ENCODE results near the gene ZNF830.

Gene ZNF830

GRCh38 chr17:35003778-35004177, 42.4 kb downstream of the ZNF830 start:
- TF ChIP-seq ISL1 (CRISPR knock-in tag; IDR thresholded peaks at IDR 0.05): no peak
- no peak for ATAC-seq

- ATAC-seq: no peak
- TF ChIP-seq, protein P1, sequence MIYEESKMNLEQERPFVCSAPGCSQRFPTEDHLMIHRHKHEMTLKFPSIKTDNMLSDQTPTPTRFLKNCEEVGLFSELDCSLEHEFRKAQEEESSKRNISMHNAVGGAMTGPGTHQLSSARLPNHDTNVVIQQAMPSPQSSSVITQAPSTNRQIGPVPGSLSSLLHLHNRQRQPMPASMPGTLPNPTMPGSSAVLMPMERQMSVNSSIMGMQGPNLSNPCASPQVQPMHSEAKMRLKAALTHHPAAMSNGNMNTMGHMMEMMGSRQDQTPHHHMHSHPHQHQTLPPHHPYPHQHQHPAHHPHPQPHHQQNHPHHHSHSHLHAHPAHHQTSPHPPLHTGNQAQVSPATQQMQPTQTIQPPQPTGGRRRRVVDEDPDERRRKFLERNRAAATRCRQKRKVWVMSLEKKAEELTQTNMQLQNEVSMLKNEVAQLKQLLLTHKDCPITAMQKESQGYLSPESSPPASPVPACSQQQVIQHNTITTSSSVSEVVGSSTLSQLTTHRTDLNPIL (CRISPR knock-in tag; IDR thresholded peaks at IDR 0.05; ENCODE audit: low read depth): no peak
- no peak for TF ChIP-seq GLIS3 (CRISPR knock-in tag; IDR thresholded peaks at IDR 0.05)
- TF ChIP-seq BACH2 (CRISPR knock-in tag; IDR thresholded peaks at IDR 0.05; ENCODE audit: borderline replicate concordance): no peak
- no peak for TF ChIP-seq SNAI2 (CRISPR knock-in tag; IDR thresholded peaks at IDR 0.05)
- TF ChIP-seq OSR1 (CRISPR knock-in tag; IDR thresholded peaks at IDR 0.05): no peak
- no peak for TF ChIP-seq TSHZ2 (CRISPR knock-in tag; IDR thresholded peaks at IDR 0.05)
These were observed 45.0 kb downstream of the ZNF830 start for GRCh38 chr17:35006345-35006744.

GRCh38 chr17:35006961-35007360, 45.6 kb downstream of the ZNF830 start:
- no peak for ATAC-seq

DNA sequence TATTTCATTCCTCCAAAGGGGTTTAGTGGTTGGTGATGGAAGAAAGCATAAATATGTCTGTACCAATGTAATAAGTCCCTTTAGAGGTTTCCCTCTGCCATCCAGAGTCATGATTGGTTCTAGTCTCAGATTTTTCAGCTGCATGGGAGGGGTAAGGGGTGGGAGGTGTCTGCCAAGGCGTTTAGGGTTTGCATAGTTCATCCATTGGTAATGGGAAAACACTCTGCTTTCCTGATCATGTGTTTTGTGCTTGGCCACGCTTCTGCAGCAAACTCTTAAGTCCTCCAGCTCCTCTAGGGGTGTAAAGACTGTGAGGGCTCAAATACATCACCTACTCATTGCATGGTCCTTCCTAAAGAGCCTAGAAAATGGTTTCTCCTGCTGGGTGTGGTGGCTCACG, 48.8 kb downstream of the ZNF830 start:
- no peak for ATAC-seq
- TF ChIP-seq, protein P2, sequence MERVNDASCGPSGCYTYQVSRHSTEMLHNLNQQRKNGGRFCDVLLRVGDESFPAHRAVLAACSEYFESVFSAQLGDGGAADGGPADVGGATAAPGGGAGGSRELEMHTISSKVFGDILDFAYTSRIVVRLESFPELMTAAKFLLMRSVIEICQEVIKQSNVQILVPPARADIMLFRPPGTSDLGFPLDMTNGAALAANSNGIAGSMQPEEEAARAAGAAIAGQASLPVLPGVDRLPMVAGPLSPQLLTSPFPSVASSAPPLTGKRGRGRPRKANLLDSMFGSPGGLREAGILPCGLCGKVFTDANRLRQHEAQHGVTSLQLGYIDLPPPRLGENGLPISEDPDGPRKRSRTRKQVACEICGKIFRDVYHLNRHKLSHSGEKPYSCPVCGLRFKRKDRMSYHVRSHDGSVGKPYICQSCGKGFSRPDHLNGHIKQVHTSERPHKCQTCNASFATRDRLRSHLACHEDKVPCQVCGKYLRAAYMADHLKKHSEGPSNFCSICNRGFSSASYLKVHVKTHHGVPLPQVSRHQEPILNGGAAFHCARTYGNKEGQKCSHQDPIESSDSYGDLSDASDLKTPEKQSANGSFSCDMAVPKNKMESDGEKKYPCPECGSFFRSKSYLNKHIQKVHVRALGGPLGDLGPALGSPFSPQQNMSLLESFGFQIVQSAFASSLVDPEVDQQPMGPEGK (CRISPR knock-in tag; IDR thresholded peaks at IDR 0.05; ENCODE audit: borderline replicate concordance): no peak
- TF ChIP-seq OSR1 (CRISPR knock-in tag; IDR thresholded peaks at IDR 0.05) (no peak), TCF4 (CRISPR knock-in tag; IDR thresholded peaks at IDR 0.05; ENCODE audit: borderline replicate concordance) (no peak), ZC3H10 (CRISPR knock-in tag; IDR thresholded peaks at IDR 0.05) (no peak), ARNTL (CRISPR knock-in tag; IDR thresholded peaks at IDR 0.05; ENCODE audit: borderline replicate concordance, low read depth) (no peak), BACH2 (CRISPR knock-in tag; IDR thresholded peaks at IDR 0.05; ENCODE audit: borderline replicate concordance) (no peak), CSRNP3 (CRISPR knock-in tag; IDR thresholded peaks at IDR 0.05) (no peak), ZFP3 (CRISPR knock-in tag; IDR thresholded peaks at IDR 0.05) (no peak), TOX (CRISPR knock-in tag; IDR thresholded peaks at IDR 0.05; ENCODE audit: borderline replicate concordance) (no peak)
- TF ChIP-seq, protein P3, sequence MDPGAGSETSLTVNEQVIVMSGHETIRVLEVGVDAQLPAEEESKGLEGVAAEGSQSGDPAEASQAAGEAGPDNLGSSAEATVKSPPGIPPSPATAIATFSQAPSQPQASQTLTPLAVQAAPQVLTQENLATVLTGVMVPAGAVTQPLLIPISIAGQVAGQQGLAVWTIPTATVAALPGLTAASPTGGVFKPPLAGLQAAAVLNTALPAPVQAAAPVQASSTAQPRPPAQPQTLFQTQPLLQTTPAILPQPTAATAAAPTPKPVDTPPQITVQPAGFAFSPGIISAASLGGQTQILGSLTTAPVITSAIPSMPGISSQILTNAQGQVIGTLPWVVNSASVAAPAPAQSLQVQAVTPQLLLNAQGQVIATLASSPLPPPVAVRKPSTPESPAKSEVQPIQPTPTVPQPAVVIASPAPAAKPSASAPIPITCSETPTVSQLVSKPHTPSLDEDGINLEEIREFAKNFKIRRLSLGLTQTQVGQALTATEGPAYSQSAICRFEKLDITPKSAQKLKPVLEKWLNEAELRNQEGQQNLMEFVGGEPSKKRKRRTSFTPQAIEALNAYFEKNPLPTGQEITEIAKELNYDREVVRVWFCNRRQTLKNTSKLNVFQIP (CRISPR knock-in tag; IDR thresholded peaks at IDR 0.05; ENCODE audit: borderline replicate concordance, low read depth): no peak

More at GRCh38 chr17:35006961-35007360, 45.6 kb downstream of the ZNF830 start:
- TF ChIP-seq ISL1 (CRISPR knock-in tag; IDR thresholded peaks at IDR 0.05) (no peak), ARNTL (CRISPR knock-in tag; IDR thresholded peaks at IDR 0.05; ENCODE audit: borderline replicate concordance, low read depth) (no peak), PPARA (CRISPR knock-in tag; IDR thresholded peaks at IDR 0.05; ENCODE audit: borderline replicate concordance) (no peak), SNAI2 (CRISPR knock-in tag; IDR thresholded peaks at IDR 0.05) (no peak), OSR1 (CRISPR knock-in tag; IDR thresholded peaks at IDR 0.05) (no peak), ZFP3 (CRISPR knock-in tag; IDR thresholded peaks at IDR 0.05) (no peak), CSRNP3 (CRISPR knock-in tag; IDR thresholded peaks at IDR 0.05) (no peak), ZFP30 (CRISPR knock-in tag; IDR thresholded peaks at IDR 0.05) (no peak), TCF4 (CRISPR knock-in tag; IDR thresholded peaks at IDR 0.05; ENCODE audit: borderline replicate concordance) (no peak), GLIS3 (CRISPR knock-in tag; IDR thresholded peaks at IDR 0.05) (no peak)
- TF ChIP-seq, protein P1 (CRISPR knock-in tag; IDR thresholded peaks at IDR 0.05; ENCODE audit: low read depth): no peak
- TF ChIP-seq, protein P3 (CRISPR knock-in tag; IDR thresholded peaks at IDR 0.05; ENCODE audit: borderline replicate concordance, low read depth): no peak
